Lower leg skin (tissue), 3 donors: ENCODE measurements around the gene MINDY2.

Experiments used
- CTCF ChIP-seq, 3 donors: fragments of 450-650 bp; IDR thresholded peaks; one replicate each; pipeline ENCODE4 v1.5.1; 2016; ENCODE audit warnings: antibody characterized with exemption in 3 of 3, mild to moderate bottlenecking in 3 of 3, moderate library complexity in 2 of 3
- POLR2A ChIP-seq, 2 donors: fragments of 450-650 bp; IDR thresholded peaks; one replicate each; pipeline ENCODE4 v1.6.1; 2016 to 2017; ENCODE audit warnings: antibody characterized with exemption in 2 of 2, mild to moderate bottlenecking in 1 of 2, moderate library complexity in 1 of 2

GRCh38 chr15:58788056-58788710, 17.1 kb downstream of the MINDY2 start:
- no peak for TF ChIP-seq CTCF (IDR thresholded peaks at IDR 0.05)
- no peak for TF ChIP-seq POLR2A (IDR thresholded peaks at IDR 0.05)
